Lung (tissue), 12 donors: Measurements from ENCODE around the gene KLF11. TPM values are rescaled to one million over a fixed set of nuclear protein-coding genes. Genes with fewer than 3 reads are reported as not detected.

Experiments used
- ATAC-seq: fragments of 200-7000 bp; cut with Tn5 transposase; one replicate; pipeline ENCODE4 v1.9.1; 2020; ENCODE audit warnings: moderate number of reproducible peaks; ENCODE audit not compliant: insufficient read depth, low FRiP score
- DNase-seq, 3 donors: peaks; one replicate each; pipeline ENCODE4 v3.0.0-alpha.2; 2013 to 2017
- H3K27ac ChIP-seq, 2 donors: one replicate each; pipeline ENCODE4 v1.5.1; 2013; ENCODE audit warnings: mild to moderate bottlenecking in 2 of 2, moderate library complexity in 2 of 2, control low read depth in 1 of 2, inconsistent platforms in 1 of 2, low read depth in 1 of 2, low read length in 1 of 2
- H3K27me3 ChIP-seq, 3 donors: one replicate each; pipeline ENCODE4 v1.5.1; 2013; ENCODE audit warnings: low read length in 2 of 3; ENCODE audit not compliant: control insufficient read depth in 3 of 3, insufficient read depth in 3 of 3
- H3K36me3 ChIP-seq, 4 donors: one replicate each; pipeline ENCODE4 v1.5.1; 2013; ENCODE audit warnings: low read length in 4 of 4, mild to moderate bottlenecking in 1 of 4, moderate library complexity in 1 of 4; ENCODE audit not compliant: control insufficient read depth in 4 of 4, insufficient read depth in 4 of 4
- H3K4me1 ChIP-seq, 5 donors: one replicate each; pipeline ENCODE4 v1.5.1; 2013; ENCODE audit warnings: low read length in 5 of 5, mild to moderate bottlenecking in 2 of 5, moderate library complexity in 1 of 5; ENCODE audit not compliant: control insufficient read depth in 5 of 5, insufficient read depth in 5 of 5
- H3K4me3 ChIP-seq: one replicate; pipeline ENCODE4 v1.5.1; 2013; ENCODE audit warnings: mild to moderate bottlenecking, control low read depth, moderate library complexity
- H3K9ac ChIP-seq, 2 donors: one replicate each; pipeline ENCODE4 v1.5.1; 2013; ENCODE audit warnings: low read length in 2 of 2, control low read depth in 1 of 2; ENCODE audit not compliant: insufficient read depth in 1 of 2
- H3K9me3 ChIP-seq, 4 donors: one replicate each; pipeline ENCODE4 v1.5.1; 2013; ENCODE audit warnings: low read length in 3 of 4, mild to moderate bottlenecking in 1 of 4, moderate library complexity in 1 of 4; ENCODE audit not compliant: control insufficient read depth in 4 of 4, insufficient read depth in 3 of 4
- CTCF ChIP-seq: IDR thresholded peaks from 2 replicates; pipeline ENCODE4 v1.5.1; 2012; ENCODE audit warnings: mild to moderate bottlenecking; ENCODE audit errors: control extremely low read depth, extremely low read depth
- WGBS, 2 donors: extraction: QIAGEN DNeasy Blood & Tissue Kit; methylation state at CpG; one replicate each; pipeline ENCODE4 v1.1.7; 2013; 5-methylcytosine and 5-hydroxymethylcytosine counted together
- polyA plus RNA-seq, 2 donors: library from polyadenylated mRNA; stranded (reverse); fragments of 200-250 nt; gene quantifications; one replicate each; pipeline ENCODE4 v1.2.1, GENCODE V29; 2013
- total RNA-seq, 2 donors: library from RNA; depleted of rRNA in 1 of 2; stranded (reverse); fragments of >200 nt in 1 of 2; gene quantifications; one replicate each; pipeline ENCODE4 v1.2.1, GENCODE V29; 2014 to 2021
- donor health status: control.
- donor health status: control.
- donor health status: Bipolar disorder and iron deficiency.
- donor health status: healthy.
- donor health status: DM: yes; HTN: yes; CAD: no.

Gene KLF11
- total and polyA plus RNA-seq, 4 donors, result 7.4 to 21.8 (median 17.3) TPM

GRCh38 chr2:10004836-10005235, 38.5 kb upstream of the KLF11 start:
- 93 to 97% methylated on average over 3 of the region's 3 CpGs for WGBS, 2 donors
- peaks cover 0 to 6% (median 0%) of the 10 kb centered on the region in 4 donors for H3K36me3 ChIP-seq
- no peak overlapping the region for H3K4me3 ChIP-seq
- no peak overlapping the region for H3K27ac ChIP-seq
- peaks cover 0 to 12% (median 4%) of the 10 kb centered on the region in 5 donors for H3K4me1 ChIP-seq
- no peak for ATAC-seq
- no peaks in the 10 kb centered on the region for H3K9me3 ChIP-seq
- DNase-seq, result no peak
- no peak for TF ChIP-seq CTCF
- H3K27me3 ChIP-seq, result peaks cover 0 to 4% (median 0%) of the 10 kb centered on the region in 3 donors
- H3K9ac ChIP-seq, result no peak overlapping the region

- H3K4me3 ChIP-seq, result no peak overlapping the region
- 89 to 96% methylated on average over 17 of the region's 17 CpGs for WGBS, 2 donors
- H3K36me3 ChIP-seq, result peaks cover 0 to 2% (median 0%) of the 10 kb centered on the region in 4 donors
- no peaks in the 10 kb centered on the region for H3K9me3 ChIP-seq
- no peak overlapping the region for H3K9ac ChIP-seq
- DNase-seq (no peak), ATAC-seq (no peak)
- H3K4me1 ChIP-seq, result peaks cover 0 to 17% (median 5%) of the 10 kb centered on the region in 5 donors
- no peak overlapping the region for H3K27ac ChIP-seq
- peaks cover 0 to 4% (median 0%) of the 10 kb centered on the region in 3 donors for H3K27me3 ChIP-seq
- TF ChIP-seq CTCF, result no peak
These were observed 37.7 kb upstream of the KLF11 start for GRCh38 chr2:10005461-10006235.

GRCh38 chr2:10006236-10007161, 36.9 kb upstream of the KLF11 start:
- H3K4me1 ChIP-seq, result peaks cover 0 to 20% (median 5%) of the 10 kb centered on the region in 5 donors
- DNase-seq (peak in 2 of 3 donors; percentile 26 to 36), ATAC-seq (peak; percentile 39)
- peaks cover 0 to 2% (median 0%) of the 10 kb centered on the region in 4 donors for H3K36me3 ChIP-seq
- no peak overlapping the region for H3K27ac ChIP-seq
- H3K4me3 ChIP-seq, result no peak overlapping the region
- H3K9me3 ChIP-seq, result no peaks in the 10 kb centered on the region
- H3K9ac ChIP-seq, result no peak overlapping the region
- 45 to 50% methylated on average over 64 of the region's 64 CpGs for WGBS, 2 donors
- no peak for TF ChIP-seq CTCF
- peaks cover 0 to 4% (median 0%) of the 10 kb centered on the region in 3 donors for H3K27me3 ChIP-seq
